ENCODE measurements around the gene NDUFAF3. TPM values are rescaled to one million over a fixed set of nuclear protein-coding genes. Genes with fewer than 3 reads are reported as not detected.

Gene NDUFAF3
- total and polyA plus RNA-seq, 2 of the 4 experiments (the other 2 are of a cell fraction), result 26.5 to 112 TPM

DNA sequence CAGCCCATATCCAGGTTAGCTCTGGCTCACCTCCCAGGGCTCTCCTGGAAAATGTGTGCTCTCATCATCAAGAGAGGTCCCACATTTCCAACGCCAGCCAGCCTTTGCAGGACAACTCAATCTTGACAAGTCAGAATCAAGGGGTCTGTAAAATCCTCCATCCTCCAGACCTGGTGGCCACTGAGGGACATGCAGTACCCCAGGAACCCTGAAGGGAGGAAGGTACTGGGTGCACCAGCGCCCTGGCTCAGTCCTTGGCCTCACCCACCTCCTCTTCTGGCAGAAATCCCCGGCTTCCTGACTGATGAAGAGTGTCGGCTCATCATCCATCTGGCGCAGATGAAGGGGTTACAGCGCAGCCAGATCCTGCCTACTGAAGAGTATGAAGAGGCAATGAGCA lies 20.8 kb upstream of the NDUFAF3 start:
- no peak overlapping the region for H3K14ac ChIP-seq (replicated peaks; ENCODE audit: low read depth, low read length)
- H3K4me3 ChIP-seq (ENCODE audit: insufficient read depth, low read depth, low read length), result no peak overlapping the region
- H2BK120ac ChIP-seq (ENCODE audit: low read depth, low read length), result no peak overlapping the region
- peaks cover 2% of the 10 kb centered on the region for H3K4me1 ChIP-seq (ENCODE audit: control insufficient read depth, insufficient read depth, low read length)
- POLR2A ChIA-PET (ENCODE audit: unreplicated experiment), result no interaction called here
- H2BK20ac ChIP-seq (ENCODE audit: low read depth, low read length), result no peak overlapping the region
- peaks cover 14% of the 10 kb centered on the region for H3K9me1 ChIP-seq (ENCODE audit: insufficient read depth, low read length)
- CTCF ChIA-PET, result no interaction called here
- in situ Hi-C loops (cut with MboI; ENCODE audit: low sequenced_read_pairs) (no loop called here), dilution Hi-C loops (cut with HindIII; ENCODE audit: low sequenced_read_pairs, unreplicated experiment) (no loop called here), intact Hi-C loops (cut with micrococcal nuclease) (no loop called here)
- H4K20me1 ChIP-seq (ENCODE audit: insufficient read depth, low read length), result no peaks in the 10 kb centered on the region; the same call in 1 of the 2 replicates
- peak overlapping the region; percentile 36 for H2AFZ ChIP-seq (replicated peaks; ENCODE audit: low read length, poor library complexity)
- H2BK15ac ChIP-seq (ENCODE audit: low read depth, low read length), result no peak overlapping the region
- BruUV-seq (replicated peaks), result no TSS peak
- peak overlapping the region; percentile 3 for H2AK9ac ChIP-seq (replicated peaks; ENCODE audit: low read depth, low read length, poor library complexity)
- H4K8ac ChIP-seq (ENCODE audit: low read depth in 2 of 2, low read length in 2 of 2), result no peak overlapping the region
- no peak overlapping the region for H3K4me2 ChIP-seq (ENCODE audit: low read depth, low read length)
- no peak overlapping the region for H3K56ac ChIP-seq (ENCODE audit: extremely low read depth, insufficient read depth, low read length)
- no peak overlapping the region for H3K9ac ChIP-seq (ENCODE audit: low read depth, low read length)
- DNase-seq (no peak), ATAC-seq (ENCODE audit: low read depth) (no peak)
- TF ChIP-seq, protein P1, sequence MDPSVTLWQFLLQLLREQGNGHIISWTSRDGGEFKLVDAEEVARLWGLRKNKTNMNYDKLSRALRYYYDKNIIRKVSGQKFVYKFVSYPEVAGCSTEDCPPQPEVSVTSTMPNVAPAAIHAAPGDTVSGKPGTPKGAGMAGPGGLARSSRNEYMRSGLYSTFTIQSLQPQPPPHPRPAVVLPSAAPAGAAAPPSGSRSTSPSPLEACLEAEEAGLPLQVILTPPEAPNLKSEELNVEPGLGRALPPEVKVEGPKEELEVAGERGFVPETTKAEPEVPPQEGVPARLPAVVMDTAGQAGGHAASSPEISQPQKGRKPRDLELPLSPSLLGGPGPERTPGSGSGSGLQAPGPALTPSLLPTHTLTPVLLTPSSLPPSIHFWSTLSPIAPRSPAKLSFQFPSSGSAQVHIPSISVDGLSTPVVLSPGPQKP (IDR thresholded peaks at IDR 0.05; ENCODE audit: borderline replicate concordance, low read depth, low read length), result no peak
- TF ChIP-seq MAFK (IDR thresholded peaks at IDR 0.05; ENCODE audit: low read depth, low read length), result no peak
- no peak for TF ChIP-seq MAZ (IDR thresholded peaks at IDR 0.05; ENCODE audit: borderline replicate concordance, low read depth, low read length)
- no peak for TF ChIP-seq RFX5 (IDR thresholded peaks at IDR 0.05; ENCODE audit: low read depth, low read length)
- no peak for TF ChIP-seq FOS (IDR thresholded peaks at IDR 0.05; ENCODE audit: low read depth, low read length)
- TF ChIP-seq, protein P2, sequence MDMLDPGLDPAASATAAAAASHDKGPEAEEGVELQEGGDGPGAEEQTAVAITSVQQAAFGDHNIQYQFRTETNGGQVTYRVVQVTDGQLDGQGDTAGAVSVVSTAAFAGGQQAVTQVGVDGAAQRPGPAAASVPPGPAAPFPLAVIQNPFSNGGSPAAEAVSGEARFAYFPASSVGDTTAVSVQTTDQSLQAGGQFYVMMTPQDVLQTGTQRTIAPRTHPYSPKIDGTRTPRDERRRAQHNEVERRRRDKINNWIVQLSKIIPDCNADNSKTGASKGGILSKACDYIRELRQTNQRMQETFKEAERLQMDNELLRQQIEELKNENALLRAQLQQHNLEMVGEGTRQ (IDR thresholded peaks at IDR 0.05; ENCODE audit: low read depth, low read length), result no peak
- TF ChIP-seq BHLHE40 (IDR thresholded peaks at IDR 0.05; ENCODE audit: low read depth, low read length), result no peak
- TF ChIP-seq, protein P3, sequence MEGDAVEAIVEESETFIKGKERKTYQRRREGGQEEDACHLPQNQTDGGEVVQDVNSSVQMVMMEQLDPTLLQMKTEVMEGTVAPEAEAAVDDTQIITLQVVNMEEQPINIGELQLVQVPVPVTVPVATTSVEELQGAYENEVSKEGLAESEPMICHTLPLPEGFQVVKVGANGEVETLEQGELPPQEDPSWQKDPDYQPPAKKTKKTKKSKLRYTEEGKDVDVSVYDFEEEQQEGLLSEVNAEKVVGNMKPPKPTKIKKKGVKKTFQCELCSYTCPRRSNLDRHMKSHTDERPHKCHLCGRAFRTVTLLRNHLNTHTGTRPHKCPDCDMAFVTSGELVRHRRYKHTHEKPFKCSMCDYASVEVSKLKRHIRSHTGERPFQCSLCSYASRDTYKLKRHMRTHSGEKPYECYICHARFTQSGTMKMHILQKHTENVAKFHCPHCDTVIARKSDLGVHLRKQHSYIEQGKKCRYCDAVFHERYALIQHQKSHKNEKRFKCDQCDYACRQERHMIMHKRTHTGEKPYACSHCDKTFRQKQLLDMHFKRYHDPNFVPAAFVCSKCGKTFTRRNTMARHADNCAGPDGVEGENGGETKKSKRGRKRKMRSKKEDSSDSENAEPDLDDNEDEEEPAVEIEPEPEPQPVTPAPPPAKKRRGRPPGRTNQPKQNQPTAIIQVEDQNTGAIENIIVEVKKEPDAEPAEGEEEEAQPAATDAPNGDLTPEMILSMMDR (conservative IDR thresholded peaks at IDR 0.05; ENCODE audit: low read depth, low read length), result no peak
- H3K23ac ChIP-seq (ENCODE audit: low read depth, low read length), result no peak overlapping the region
- H4K5ac ChIP-seq (ENCODE audit: low read depth, low read length), result no peak overlapping the region
- no peak overlapping the region for H2AK5ac ChIP-seq (ENCODE audit: low read depth, low read length)
- H3K27ac ChIP-seq (ENCODE audit: insufficient read depth, low read length), result no peak overlapping the region
- peaks cover 22 to 38% of the 10 kb centered on the region in 2 experiments; a peak in 3 of 4 replicates for H3K79me1 ChIP-seq (ENCODE audit: low read depth in 1 of 2, low read length in 2 of 2)
- no peak overlapping the region for H3K4ac ChIP-seq (ENCODE audit: low read depth, low read length)
- H3K9me3 ChIP-seq (ENCODE audit: control insufficient read depth, insufficient read depth, low read length), result no peaks in the 10 kb centered on the region
- no peaks in the 10 kb centered on the region for H3K27me3 ChIP-seq (ENCODE audit: control insufficient read depth, insufficient read depth, low read length)
- peaks cover 6% of the 10 kb centered on the region; the same call in 1 of the 2 replicates for H3K36me3 ChIP-seq (ENCODE audit: control insufficient read depth, insufficient read depth, low read length)
- no peak overlapping the region for H4K91ac ChIP-seq (ENCODE audit: insufficient read depth, low read depth, low read length)
- 80% methylated on average over 1 of the region's 6 CpGs; no CpG with 5 or more reads in 1 of the 2 experiments for WGBS, 2 experiments (ENCODE audit: extremely low coverage in 2 of 2, insufficient read length in 1 of 2)
- H2BK5ac ChIP-seq (ENCODE audit: low read depth, low read length, poor library complexity, severe bottlenecking), result no peak overlapping the region
- H3K18ac ChIP-seq (ENCODE audit: low read depth, low read length), result no peak overlapping the region

Measured in IMR-90 (cell line).